ENCODE results near the gene AGXT.

Gene AGXT

DNA sequence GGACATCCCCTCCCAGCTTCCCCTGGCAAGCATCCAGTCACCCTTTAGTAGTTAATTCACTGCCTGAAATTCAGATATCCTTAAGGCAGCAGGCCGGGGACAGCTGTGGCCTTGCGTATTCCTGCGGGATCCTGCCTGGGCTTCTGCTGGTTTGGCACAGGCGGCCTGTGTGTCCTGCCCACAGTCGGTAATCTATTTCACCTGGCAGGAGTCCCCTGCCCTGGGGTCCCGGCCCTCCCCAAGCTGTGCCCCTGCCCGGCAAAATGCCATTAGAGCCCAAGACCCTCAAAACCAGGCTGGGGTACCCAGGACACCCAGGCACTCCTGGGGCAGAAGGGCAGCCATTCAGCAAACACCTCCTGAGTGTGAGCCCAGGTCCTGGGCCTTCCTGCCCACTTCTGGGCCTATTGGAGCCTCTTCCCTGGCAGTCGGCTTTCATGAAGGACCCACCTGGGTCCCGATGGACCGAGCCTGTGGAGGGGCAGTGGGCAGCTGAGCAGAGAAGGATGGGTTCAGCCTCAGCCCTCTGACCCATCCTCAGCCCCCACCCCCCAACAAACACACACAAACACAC is 49.1 kb downstream of the AGXT start:
- TF ChIP-seq CTCF (IDR thresholded peaks at IDR 0.05): no peak

GRCh38 chr2:240918258-240919091 is 49.9 kb downstream of the AGXT start:
- TF ChIP-seq CTCF (IDR thresholded peaks at IDR 0.05): no peak

DNA sequence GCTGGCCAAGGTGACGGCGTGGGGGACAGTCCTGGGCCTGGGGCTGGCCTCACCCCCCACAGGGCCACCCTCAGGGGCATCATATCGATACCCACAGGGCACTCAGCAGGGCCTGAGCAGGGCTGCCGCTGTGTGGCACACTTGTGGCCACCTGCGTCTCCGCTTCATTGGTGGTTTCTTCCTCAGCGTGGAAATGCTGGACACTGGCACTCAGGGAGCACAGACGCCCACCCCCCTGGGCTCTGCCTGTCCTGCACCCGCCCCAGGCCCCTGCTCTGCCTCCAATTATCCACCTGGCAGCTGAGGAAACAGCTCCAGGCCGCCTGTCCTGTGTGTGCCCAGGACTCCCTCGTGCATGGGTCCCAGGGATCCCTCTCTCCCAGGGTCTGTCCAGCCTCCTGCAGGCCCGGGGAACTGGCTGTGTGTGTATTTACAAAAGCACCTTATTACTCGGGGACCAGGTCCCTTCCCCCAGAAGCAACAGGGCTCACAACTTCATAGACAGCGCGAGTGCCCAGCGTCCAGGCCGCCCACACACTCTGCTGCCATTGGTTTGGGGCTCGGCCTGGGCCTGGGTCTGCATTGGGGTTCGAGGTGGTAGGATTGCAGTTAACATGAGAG is 50.6 kb downstream of the AGXT start:
- no peak for TF ChIP-seq CTCF (IDR thresholded peaks at IDR 0.05)

GRCh38 chr2:240919786-240920782 is 51.5 kb downstream of the AGXT start:
- no peak for TF ChIP-seq CTCF (IDR thresholded peaks at IDR 0.05)

DNA sequence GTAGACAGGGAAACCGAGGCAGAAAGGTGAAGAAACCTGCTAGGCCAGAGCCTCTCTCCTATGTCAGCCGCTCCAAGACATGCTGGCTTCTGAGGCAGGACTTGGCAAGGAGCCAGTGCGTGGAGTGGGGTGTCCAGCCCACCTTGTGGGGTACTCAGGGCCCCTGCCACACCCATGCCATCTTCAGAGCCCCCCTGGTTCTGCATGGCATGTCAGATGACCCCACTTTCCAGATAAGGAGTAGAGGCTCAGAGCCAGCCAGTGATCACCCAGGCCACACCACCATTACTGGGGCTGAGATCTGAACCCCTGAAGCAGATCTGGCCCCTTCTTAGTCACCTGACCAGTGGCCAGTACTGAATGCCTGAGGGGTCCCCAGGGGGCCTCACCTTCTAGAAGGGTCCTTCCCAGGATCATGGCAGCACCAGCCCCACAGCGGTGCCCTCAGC is 52.2 kb downstream of the AGXT start:
- TF ChIP-seq CTCF (IDR thresholded peaks at IDR 0.05): no peak

DNA sequence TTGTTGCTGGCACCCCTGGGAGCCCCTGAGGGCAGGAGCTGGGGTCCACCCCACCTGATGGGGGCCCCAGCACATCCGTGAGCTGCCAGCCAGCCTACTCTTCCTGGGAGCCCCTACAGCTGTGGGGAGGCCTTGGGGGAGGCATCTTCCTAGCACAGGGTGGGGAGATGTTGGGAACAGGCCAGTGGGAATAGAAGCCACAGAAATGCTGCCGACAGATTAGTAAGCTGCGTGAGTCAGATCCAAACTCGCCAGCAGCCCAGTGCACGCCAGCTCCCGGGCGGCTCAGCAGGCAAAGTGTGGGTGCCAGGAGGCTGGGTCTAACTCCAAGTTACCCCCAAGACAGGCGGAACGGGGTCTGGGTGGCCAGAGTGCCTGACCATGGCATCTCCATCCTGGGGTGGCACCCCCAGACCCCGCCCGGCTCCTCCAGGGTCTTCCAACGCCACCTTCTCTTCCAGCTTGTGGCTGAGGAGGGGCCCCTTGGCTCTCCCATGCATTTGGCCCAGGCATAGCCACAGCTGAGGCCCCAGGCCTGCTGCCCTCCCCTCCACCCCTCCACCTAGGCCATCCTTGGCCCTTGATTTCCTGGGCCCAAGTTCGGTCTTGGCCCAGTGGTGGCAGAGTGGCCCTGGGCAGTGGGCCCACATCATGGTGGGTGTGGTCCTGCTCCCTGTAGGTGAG is 52.8 kb downstream of the AGXT start:
- no peak for TF ChIP-seq CTCF (IDR thresholded peaks at IDR 0.05)

GRCh38 chr2:240921995-240922244 is 53.3 kb downstream of the AGXT start:
- TF ChIP-seq CTCF (IDR thresholded peaks at IDR 0.05): no peak
